RWPE1 (cell line): Measurements from ENCODE around the gene SDHAF2.
A peak's percentile ranks its signal among the peaks of the same experiment; 100 is the strongest.

Experiments
- CTCF ChIA-PET: fragments of 350-600 bp; sonication (Branson Sonifier 250); formaldehyde crosslinking; extraction: SDS; loops from one replicate; lab custom pipeline; 2021; lab: Yijun Ruan, JAX
- POLR2A ChIA-PET: fragments of 400-600 bp; formaldehyde crosslinking; extraction: SDS; loops from one replicate; lab custom pipeline; 2020; ENCODE audit warnings: antibody characterized with exemption; ENCODE audit not compliant: low non-redundant PET; lab: Yijun Ruan, JAX
- DNase-seq: peaks from one replicate; pipeline ENCODE4 v3.0.0; 2012; ENCODE audit warnings: low spot score
- H3K27ac ChIP-seq: fragments of 450-650 bp; 2 replicates; pipeline ENCODE4 v1.5.1; 2017
- CTCF ChIP-seq: fragments of 450-650 bp; conservative IDR thresholded peaks from 2 replicates; pipeline ENCODE4 v1.5.1; 2017; ENCODE audit warnings: low read depth, mild to moderate bottlenecking

SDHAF2 gene

GRCh38 chr11:61439615-61440014 lies 9.7 kb downstream of the SDHAF2 start:
- DNase-seq: no peak
- ChIA-PET CTCF (interaction anchor here (0.6 kb wide), 1 partner anchor 631 kb away, joined by 5 read pairs; no protein-coding TSS in a partner anchor), POLR2A (no interaction called here)
- TF ChIP-seq CTCF: no peak
- H3K27ac ChIP-seq: no peak overlapping the region

DNA sequence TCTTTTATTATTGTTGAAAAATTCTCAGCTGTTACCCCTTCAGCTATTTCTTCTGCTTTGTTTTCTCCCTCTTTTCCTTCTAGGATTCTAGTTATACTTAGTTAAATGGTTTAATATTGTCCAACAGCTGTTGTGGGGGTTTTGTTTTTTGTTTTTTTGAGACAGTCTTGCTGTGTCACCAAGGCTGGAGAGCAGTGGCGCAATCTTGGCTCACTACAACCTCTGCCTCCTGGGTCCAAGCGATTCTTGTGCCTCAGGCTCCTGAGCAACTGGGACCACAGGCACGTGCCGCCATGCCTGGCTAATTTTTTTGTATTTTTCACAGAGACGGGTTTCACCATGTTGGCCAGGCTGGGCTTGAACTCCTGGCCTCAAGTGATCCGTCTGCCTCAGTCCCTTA lies 12.7 kb downstream of the SDHAF2 start:
- no peak for TF ChIP-seq CTCF
- H3K27ac ChIP-seq: no peak overlapping the region
- POLR2A ChIA-PET: no interaction called here
- CTCF ChIA-PET: interaction anchor here (1.2 kb wide), 1 partner anchor 74 kb away, joined by 4 read pairs; no protein-coding TSS in a partner anchor
- DNase-seq: no peak

DNA sequence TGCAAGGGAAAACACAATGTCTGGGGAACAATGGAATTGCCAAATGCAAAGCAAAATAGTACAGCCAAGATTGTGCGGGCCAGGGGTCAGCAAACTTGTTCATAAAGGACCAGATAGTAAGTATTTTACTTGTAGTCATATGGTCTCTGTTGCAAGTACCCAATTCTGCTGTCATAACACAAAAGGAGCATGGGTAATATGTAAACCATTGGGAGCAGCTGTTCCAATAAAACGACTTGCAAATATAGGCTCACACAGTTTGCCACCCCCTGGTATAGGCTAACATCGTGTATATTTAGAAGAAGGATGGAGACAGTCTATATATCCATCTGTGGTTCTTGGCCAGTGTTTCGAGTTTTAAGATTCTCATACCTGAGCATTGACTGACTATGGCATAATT lies 15.6 kb downstream of the SDHAF2 start:
- CTCF ChIA-PET: interaction anchor here (0.6 to 3.6 kb wide), 22 partner anchors 8 to 335 kb away, joined by 3 to 29 read pairs (median 4); partner anchors contain the start of genes LRRC10B and SYT7
- no peak for TF ChIP-seq CTCF
- POLR2A ChIA-PET: no interaction called here
- DNase-seq: no peak
- peak overlapping the region; percentile 57 for H3K27ac ChIP-seq

- peak overlapping the region; percentile 57 for H3K27ac ChIP-seq
- peak; percentile 89 for TF ChIP-seq CTCF
- ChIA-PET CTCF (interaction anchor here (0.5 to 3.6 kb wide), 31 partner anchors 9 to 440 kb away, joined by 3 to 29 read pairs (median 4); partner anchors contain the start of genes LRRC10B and SYT7), POLR2A (no interaction called here)
- DNase-seq: peak; percentile 87
Observed at GRCh38 chr11:61446211-61446651, 16.3 kb downstream of the SDHAF2 start.

DNA sequence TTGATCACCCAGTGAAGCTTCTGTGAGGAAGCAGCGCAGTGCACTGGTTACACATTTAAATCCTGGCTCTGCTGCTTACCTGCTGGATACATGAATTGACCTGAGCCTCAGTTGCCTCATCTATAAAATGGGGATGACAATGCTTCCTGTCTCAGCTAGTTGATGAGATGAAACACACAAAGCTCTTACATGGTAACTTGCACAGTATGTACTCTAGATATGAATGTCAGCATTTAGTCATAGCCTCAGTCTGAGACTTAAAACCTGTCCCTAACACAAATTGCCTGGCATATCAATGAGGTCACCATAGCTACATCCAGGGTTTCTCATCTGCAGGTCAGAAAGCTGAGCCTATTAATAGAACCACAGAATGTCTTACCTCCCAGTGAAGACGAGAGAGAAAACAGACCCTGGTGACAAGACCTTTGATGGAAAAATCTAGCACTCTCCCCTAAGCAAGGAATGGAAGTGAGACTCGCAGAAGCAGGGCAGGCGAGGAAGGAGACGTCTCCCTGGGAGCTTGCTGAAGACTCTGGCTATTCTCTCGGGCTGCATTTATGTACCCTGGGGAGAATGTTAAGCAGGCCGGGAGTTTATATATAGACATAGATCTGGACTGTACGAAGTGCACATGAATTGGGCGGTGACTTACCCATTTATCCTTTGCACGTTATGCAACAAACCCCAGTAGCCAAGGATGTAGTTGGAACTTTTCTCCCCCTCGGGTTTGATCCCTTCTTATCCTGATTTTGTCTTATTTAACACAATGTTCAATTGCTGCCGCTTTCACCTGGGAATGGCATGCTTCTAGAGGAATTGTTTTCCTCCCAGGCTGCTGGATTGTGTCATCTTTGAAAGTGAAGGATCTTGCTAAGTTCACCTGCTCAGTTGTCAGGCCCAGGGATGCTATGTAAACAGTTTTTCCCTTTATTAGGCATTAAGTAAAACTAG lies 18.0 kb downstream of the SDHAF2 start:
- POLR2A ChIA-PET: no interaction called here
- no peak overlapping the region for H3K27ac ChIP-seq
- TF ChIP-seq CTCF: no peak
- CTCF ChIA-PET: interaction anchor here (0.6 to 3.6 kb wide), 6 partner anchors 12 to 309 kb away, joined by 3 to 25 read pairs (median 8); no protein-coding TSS in a partner anchor
- no peak for DNase-seq

- no peak overlapping the region for H3K27ac ChIP-seq
- DNase-seq: no peak
- POLR2A ChIA-PET: no interaction called here
- CTCF ChIA-PET: interaction anchor here (0.7 to 3.2 kb wide), 3 partner anchors 68 to 179 kb away, joined by 3 to 16 read pairs (median 13); no protein-coding TSS in a partner anchor
- no peak for TF ChIP-seq CTCF
Observed at GRCh38 chr11:61448552-61448927, 18.6 kb downstream of the SDHAF2 start.
